GM10266 (cell line): ENCODE results near the gene LIPC.

ENCODE experiments used
- DNase-seq: peaks from one replicate; pipeline ENCODE4 v3.0.0; 2012; ENCODE audit errors: extremely low spot score
- TF ChIP-seq, protein P1 (sequence below): IDR thresholded peaks from 2 replicates; pipeline ENCODE4 v1.5.1; 2012; ENCODE audit warnings: mild to moderate bottlenecking, low read depth; ENCODE audit not compliant: control insufficient read depth, insufficient read depth; ENCODE audit errors: missing control alignments

Gene LIPC

GRCh38 chr15:58512522-58512921, 80.7 kb downstream of the LIPC start:
- TF ChIP-seq, protein P1, sequence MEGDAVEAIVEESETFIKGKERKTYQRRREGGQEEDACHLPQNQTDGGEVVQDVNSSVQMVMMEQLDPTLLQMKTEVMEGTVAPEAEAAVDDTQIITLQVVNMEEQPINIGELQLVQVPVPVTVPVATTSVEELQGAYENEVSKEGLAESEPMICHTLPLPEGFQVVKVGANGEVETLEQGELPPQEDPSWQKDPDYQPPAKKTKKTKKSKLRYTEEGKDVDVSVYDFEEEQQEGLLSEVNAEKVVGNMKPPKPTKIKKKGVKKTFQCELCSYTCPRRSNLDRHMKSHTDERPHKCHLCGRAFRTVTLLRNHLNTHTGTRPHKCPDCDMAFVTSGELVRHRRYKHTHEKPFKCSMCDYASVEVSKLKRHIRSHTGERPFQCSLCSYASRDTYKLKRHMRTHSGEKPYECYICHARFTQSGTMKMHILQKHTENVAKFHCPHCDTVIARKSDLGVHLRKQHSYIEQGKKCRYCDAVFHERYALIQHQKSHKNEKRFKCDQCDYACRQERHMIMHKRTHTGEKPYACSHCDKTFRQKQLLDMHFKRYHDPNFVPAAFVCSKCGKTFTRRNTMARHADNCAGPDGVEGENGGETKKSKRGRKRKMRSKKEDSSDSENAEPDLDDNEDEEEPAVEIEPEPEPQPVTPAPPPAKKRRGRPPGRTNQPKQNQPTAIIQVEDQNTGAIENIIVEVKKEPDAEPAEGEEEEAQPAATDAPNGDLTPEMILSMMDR, result no peak
- no peak for DNase-seq

GRCh38 chr15:58513008-58513407, 81.2 kb downstream of the LIPC start:
- no peak for DNase-seq
- TF ChIP-seq, protein P1, result no peak

GRCh38 chr15:58513726-58514336, 82.0 kb downstream of the LIPC start:
- TF ChIP-seq, protein P1, result no peak
- no peak for DNase-seq

- TF ChIP-seq, protein P1, result no peak
- DNase-seq, result peak; percentile 47
Observed at GRCh38 chr15:58515807-58516206, 84.0 kb downstream of the LIPC start.

DNA sequence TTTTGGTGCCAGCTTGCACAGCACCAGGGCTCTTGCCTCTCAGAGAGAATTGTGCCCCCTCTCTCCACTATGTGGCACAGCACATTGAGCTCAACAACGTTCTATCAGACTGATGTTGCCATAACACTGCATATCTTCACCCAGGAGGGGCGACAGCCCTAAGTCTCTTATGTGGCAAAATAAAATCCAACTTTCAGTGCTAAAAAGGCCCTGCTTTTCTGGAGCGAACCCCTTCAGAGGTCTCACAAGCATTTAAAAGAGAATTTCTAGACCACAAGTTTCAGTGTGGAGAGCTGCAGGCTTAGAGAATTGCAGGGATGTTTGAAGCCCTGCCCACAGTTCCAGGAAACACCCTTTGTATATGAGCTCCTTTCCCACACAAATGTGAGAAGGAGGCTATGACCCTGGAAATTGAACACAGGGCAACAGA, 85.5 kb downstream of the LIPC start:
- TF ChIP-seq, protein P1, result peak; percentile 13
- no peak for DNase-seq

GRCh38 chr15:58517682-58518525, 86.1 kb downstream of the LIPC start:
- TF ChIP-seq, protein P1, result no peak
- peak; percentile 56 for DNase-seq

GRCh38 chr15:58518626-58519025, 86.8 kb downstream of the LIPC start:
- no peak for DNase-seq

More at GRCh38 chr15:58518626-58519025, 86.8 kb downstream of the LIPC start:
- TF ChIP-seq, protein P1, result no peak
